GM18858 (cell line): ENCODE data around the gene TMED10.
"Not testable (repeated sequence)": the region's sequence is repeated elsewhere in the genome, so short reads cannot be mapped to it uniquely, and the experiment has no call there.

Experiments
- ATAC-seq: cut with Tn5 transposase; IDR thresholded peaks from one replicate; pipeline ENCODE4 v1.9.1; 2021; ENCODE audit not compliant: unreplicated experiment

The TMED10 gene

GRCh38 chr14:75163677-75164076 is 12.7 kb downstream of the TMED10 start:
- no peak for ATAC-seq

- ATAC-seq = no peak
Measured at GRCh38 chr14:75162631-75163030, 13.8 kb downstream of the TMED10 start.

GRCh38 chr14:75158843-75159614 is 17.4 kb downstream of the TMED10 start:
- no peak for ATAC-seq

GRCh38 chr14:75156901-75157300 is 19.5 kb downstream of the TMED10 start:
- ATAC-seq = no peak

GRCh38 chr14:75156111-75156510 is 20.3 kb downstream of the TMED10 start:
- no peak for ATAC-seq

- no peak for ATAC-seq
Measured at GRCh38 chr14:75155169-75155568, 21.2 kb downstream of the TMED10 start.

- ATAC-seq = no peak
Measured at GRCh38 chr14:75153295-75153694, 23.1 kb downstream of the TMED10 start.

GRCh38 chr14:75151851-75152250 is 24.6 kb downstream of the TMED10 start:
- no peak for ATAC-seq

GRCh38 chr14:75150637-75151036 is 25.8 kb downstream of the TMED10 start:
- ATAC-seq = not testable (repeated sequence)

- ATAC-seq = no peak
Measured at GRCh38 chr14:75150150-75150549, 26.3 kb downstream of the TMED10 start.

GRCh38 chr14:75147423-75148071 is 28.9 kb downstream of the TMED10 start:
- no peak for ATAC-seq

GRCh38 chr14:75144944-75145343 is 31.5 kb downstream of the TMED10 start:
- ATAC-seq = no peak

GRCh38 chr14:75143761-75144527 is 32.5 kb downstream of the TMED10 start:
- no peak for ATAC-seq

- no peak for ATAC-seq
Measured at GRCh38 chr14:75142494-75142893, 33.9 kb downstream of the TMED10 start.

GRCh38 chr14:75141967-75142366 is 34.4 kb downstream of the TMED10 start:
- no peak for ATAC-seq

- ATAC-seq = no peak
Measured at GRCh38 chr14:75141062-75141461, 35.4 kb downstream of the TMED10 start.

- ATAC-seq = no peak
Measured at GRCh38 chr14:75140620-75141019, 35.8 kb downstream of the TMED10 start.

GRCh38 chr14:75139185-75139584 is 37.2 kb downstream of the TMED10 start:
- ATAC-seq = no peak

GRCh38 chr14:75138492-75138891 is 37.9 kb downstream of the TMED10 start:
- no peak for ATAC-seq

GRCh38 chr14:75134644-75135043 is 41.8 kb downstream of the TMED10 start:
- no peak for ATAC-seq

- no peak for ATAC-seq
Measured at GRCh38 chr14:75133597-75133996, 42.8 kb downstream of the TMED10 start.
